GM20431 (cell line): ENCODE measurements around the gene RBM28.

ENCODE experiments used
- in situ Hi-C: fragments of 300-500 bp; cut with MseI, MboI; formaldehyde crosslinking; loops from one replicate; pipeline ENCODE4 v1.15.0; 2020; ENCODE audit warnings: low sequenced_read_pairs; ENCODE audit not compliant: unreplicated experiment

Gene RBM28, protein sequence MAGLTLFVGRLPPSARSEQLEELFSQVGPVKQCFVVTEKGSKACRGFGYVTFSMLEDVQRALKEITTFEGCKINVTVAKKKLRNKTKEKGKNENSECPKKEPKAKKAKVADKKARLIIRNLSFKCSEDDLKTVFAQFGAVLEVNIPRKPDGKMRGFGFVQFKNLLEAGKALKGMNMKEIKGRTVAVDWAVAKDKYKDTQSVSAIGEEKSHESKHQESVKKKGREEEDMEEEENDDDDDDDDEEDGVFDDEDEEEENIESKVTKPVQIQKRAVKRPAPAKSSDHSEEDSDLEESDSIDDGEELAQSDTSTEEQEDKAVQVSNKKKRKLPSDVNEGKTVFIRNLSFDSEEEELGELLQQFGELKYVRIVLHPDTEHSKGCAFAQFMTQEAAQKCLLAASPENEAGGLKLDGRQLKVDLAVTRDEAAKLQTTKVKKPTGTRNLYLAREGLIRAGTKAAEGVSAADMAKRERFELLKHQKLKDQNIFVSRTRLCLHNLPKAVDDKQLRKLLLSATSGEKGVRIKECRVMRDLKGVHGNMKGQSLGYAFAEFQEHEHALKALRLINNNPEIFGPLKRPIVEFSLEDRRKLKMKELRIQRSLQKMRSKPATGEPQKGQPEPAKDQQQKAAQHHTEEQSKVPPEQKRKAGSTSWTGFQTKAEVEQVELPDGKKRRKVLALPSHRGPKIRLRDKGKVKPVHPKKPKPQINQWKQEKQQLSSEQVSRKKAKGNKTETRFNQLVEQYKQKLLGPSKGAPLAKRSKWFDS

GRCh38 chr7:128343554-128344430 is at the start of gene RBM28:
Gene RBM28 (minus strand): TSS chr7:128343908. CDS start chr7:128343793, 115 bp downstream.
- in situ Hi-C loops = no loop called here

GRCh38 chr7:128392446-128393327 is 49.0 kb upstream of the RBM28 start:
- in situ Hi-C loops = no loop called here

GRCh38 chr7:128391805-128392204 is 48.1 kb upstream of the RBM28 start:
- in situ Hi-C loops = no loop called here

DNA sequence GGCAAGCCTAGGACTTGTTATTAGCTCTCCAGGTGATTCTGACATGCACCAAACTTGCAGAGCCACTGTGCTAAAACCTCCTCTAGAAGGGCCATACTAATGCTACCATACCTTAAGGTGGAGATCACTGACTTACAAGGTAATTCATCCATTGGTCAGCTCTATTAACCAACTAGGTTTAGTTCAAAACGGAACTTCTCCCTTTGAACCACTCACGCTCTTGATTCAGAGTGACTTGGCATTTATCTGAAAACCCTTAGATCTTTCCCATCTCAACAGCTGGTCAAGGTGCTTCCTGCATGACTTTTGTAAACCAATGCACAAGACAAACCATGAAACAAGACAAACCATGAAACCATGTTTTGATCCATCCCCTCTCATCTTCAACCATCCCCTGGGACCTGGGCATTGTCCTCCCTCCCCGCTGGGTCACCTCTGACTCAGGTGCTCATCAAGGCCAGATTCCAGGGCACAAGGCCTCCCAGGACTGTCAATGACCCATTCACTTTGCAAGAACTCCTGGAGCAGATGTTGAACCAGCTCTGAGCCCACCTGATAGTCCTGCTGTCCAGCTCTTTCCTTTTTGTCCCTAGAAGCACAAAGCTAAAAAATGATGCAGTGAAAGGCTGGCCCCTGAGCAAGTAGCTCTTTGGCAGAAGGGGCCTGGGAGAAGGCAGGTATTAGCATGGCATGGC is 47.3 kb upstream of the RBM28 start:
- in situ Hi-C loops = no loop called here

GRCh38 chr7:128389618-128390329 is 46.1 kb upstream of the RBM28 start:
- in situ Hi-C loops = no loop called here

- in situ Hi-C loops = no loop called here
These were observed 45.4 kb upstream of the RBM28 start for GRCh38 chr7:128389085-128389617.

GRCh38 chr7:128388145-128388485 is 44.4 kb upstream of the RBM28 start:
- in situ Hi-C loops = no loop called here

DNA sequence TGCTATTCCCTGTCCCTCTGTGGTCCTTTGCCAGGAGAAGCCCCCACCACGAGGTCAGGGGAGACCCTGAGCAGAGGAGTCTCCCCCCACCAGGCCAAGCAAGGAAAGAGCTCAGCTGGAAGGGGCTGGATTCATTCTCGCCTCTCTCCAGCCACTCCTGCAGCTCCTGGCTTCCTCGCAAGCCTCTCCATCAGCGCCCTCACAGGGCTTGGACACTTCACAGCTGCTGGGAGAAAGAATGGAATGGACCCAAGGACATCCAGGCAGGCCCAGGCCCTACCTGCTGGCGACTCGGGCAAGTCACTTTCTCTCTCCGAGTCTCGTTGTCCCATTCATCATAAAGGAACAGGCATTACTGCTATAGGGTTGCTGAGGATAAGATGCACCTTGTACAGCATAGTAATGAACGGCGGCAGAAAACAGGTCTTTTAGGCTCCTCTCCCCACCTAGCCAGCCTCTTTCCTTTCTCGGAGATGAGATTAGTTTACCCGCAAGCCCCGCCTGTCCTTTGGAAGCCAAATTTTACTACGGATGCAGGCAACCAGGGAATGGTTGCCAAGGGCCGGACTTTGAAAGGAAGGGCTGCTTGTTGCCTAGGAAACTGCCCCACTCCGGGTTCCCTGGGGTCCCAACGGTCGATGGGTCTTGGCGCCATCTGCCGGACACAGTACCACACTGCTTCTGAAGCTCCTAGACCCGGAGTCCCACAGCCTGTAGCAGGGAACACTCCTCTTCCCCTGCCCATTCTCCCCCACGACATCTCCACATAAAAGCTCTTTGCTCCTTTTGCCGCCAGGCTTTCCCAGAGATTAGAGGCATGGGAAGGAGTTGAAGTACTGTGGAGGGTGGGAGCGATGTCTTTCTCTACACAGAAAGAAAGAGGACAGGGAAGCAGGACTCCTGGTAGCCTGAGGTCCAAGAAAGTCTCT is 43.8 kb upstream of the RBM28 start:
- in situ Hi-C loops = no loop called here

DNA sequence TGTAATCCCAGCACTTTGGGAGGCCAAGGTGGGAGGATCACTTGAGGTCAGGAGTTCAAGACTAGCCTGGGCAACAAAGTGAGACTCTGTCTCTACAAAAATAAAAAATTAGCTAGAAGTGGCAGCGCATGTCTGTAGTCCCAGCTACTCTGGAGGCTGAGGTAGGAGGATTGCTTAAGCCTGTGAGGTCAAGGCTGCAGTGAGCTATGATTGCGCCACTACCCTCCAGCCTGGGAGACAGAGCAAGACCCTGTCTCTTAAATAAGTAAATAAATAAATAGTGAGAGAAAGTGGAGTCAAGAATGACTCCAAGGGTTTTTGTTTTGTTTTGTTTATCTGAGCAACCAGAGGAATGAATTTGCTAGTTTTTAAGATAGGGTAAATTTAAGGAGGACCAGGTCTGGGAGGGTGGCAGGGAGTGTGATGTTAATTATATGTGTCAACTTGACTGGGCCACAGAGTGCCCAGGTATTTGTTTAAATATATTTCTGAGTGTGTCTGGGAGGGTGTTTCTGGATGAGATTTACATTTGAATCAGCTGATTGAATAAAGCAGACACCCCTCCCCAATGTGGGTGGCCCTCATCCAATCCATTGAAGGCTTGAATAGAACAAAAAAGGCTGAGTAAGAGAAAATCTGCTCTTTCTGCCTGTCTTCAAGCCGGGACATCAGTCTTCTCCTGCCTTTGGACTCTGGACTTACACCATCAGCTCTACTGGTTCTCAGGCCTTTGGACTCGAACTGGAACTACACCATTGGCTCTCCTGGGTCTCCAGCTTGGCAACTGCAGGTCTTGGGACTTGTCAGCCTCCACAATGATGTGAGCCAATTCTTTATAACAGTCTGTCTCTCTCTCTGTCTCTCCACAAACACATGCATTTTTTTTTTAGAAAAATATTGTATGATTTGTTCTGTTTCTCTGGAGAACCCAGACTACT is 42.5 kb upstream of the RBM28 start:
- in situ Hi-C loops = no loop called here

DNA sequence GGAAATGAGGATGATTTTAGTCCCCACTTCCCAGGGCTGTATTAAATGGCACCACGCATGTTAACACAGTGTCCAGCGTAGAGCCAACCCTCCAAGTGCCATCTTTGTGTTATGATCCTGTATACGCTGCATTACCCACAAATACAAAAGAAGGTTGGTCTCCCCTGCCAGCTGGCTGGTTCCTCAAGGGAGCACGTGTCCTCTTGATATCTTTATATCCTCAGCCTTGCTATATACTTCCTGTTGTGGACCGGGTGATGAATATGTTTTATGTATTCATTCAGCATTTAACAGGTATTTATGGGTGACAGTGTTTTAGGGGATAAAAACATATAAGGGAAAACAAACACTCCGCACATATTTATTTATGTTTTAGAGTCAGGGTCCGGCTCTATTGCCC is 41.0 kb upstream of the RBM28 start:
- in situ Hi-C loops = no loop called here

DNA sequence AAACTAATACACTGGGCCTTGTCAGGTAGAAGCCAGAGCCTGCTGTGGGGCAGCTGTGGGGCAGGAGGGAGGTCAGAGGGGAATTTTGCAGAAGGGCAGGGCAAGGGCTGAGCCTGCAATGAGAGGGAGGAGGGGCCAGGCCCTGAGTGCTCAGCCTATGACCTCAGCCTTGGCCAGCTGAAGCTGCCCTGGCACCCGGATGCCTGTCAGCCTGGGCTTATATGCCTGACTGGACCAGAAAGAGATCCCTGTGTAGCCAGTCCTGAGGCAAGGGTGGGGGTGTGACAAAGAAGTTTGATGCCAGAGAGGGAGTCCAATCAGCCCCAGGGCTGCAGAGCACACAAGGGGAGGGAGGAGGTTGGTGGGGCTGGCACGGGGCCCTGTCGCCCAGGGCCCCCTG is 40.1 kb upstream of the RBM28 start:
- in situ Hi-C loops = no loop called here

GRCh38 chr7:128381161-128381821 is 37.6 kb upstream of the RBM28 start:
- in situ Hi-C loops = no loop called here

DNA sequence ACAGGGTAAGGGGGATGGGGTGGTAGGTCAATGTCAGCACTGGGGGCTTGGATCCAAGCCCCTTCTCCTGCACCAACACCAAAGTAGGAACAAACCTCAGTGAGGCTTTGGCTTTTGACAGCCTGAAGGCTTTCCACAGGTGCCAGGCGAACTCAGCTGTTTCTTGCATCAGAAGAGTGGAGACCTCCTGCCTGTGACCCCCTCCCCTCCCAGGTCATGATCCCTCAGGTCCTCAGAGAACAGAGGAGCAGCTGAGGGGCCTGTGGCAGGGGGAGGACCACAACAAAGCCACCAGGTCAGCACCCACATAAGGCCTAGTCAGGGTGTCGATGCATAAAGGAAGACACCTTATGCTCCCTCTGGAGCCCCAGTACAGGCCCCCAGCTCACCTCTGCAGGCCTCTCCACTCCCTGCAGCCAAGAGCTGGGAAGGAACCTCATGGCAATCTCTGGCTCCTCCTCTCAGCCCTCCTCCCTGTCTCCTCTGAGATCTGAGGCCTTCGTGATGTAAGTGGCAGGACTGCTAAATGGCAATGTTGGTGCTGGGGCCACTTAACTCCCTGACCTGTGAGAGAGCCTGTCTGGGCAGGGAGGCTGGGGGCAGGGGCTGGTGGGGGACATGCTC is 36.9 kb upstream of the RBM28 start:
- in situ Hi-C loops = no loop called here

GRCh38 chr7:128379900-128380479 is 36.3 kb upstream of the RBM28 start:
- in situ Hi-C loops = no loop called here

- in situ Hi-C loops = no loop called here
These were observed 34.9 kb upstream of the RBM28 start for GRCh38 chr7:128378637-128379036.
